ENCODE results near the gene CCDC182.

Gene CCDC182

DNA sequence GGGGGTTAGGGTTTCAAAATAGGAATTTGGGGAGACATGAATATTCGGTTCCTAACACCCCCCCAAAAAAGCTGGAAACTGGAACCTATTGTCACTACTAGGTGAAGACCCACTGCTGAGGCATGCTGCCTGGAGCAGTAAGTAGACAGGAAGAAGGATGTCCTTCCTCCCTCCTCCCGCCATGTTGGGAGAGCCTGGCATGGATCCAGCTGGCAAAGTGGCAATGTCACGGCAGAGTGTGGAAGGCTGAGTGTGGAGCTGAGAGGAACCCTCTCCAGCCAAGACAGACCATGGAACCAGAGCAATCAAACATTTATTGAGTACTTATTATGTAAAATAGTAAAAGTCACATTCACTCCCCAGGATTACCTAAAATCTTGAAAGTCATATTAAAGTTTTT lies 49.0 kb downstream of the CCDC182 start:
- no peak for DNase-seq
